Fibroblast of villous mesenchyme (primary cell): ENCODE measurements around the gene ANGPT4. TPM values are rescaled to one million over a fixed set of nuclear protein-coding genes. Genes with fewer than 3 reads are reported as not detected.
"Not testable (repeated sequence)": the region's sequence is repeated elsewhere in the genome, so short reads cannot be mapped to it uniquely, and the experiment has no call there.

ENCODE experiments used
- DNase-seq: peaks from one replicate; pipeline ENCODE4 v3.0.0-alpha.2; 2010; ENCODE audit warnings: low read depth
- H3K4me3 ChIP-seq: 2 replicates; pipeline ENCODE4 v1.5.1; 2011; ENCODE audit warnings: low read depth, mild to moderate bottlenecking, low read length
- CTCF ChIP-seq: IDR thresholded peaks from 2 replicates; pipeline ENCODE4 v1.5.1; 2012; ENCODE audit warnings: low read depth, mild to moderate bottlenecking, low read length; ENCODE audit not compliant: insufficient read depth
- total RNA-seq: library from RNA; depleted of rRNA; stranded (reverse); fragments of >200 nt; gene quantifications from 2 replicates; pipeline ENCODE4 v1.2.3, GENCODE V29; 2012

ANGPT4 gene
- total RNA-seq, 1 donor: not detected

GRCh38 chr20:896501-897025 lies 19.6 kb downstream of the ANGPT4 start:
- DNase-seq: peak; percentile 6

GRCh38 chr20:892371-892770 lies 23.8 kb downstream of the ANGPT4 start:
- not testable (repeated sequence) for H3K4me3 ChIP-seq, DNase-seq

More at GRCh38 chr20:896501-897025, 19.6 kb downstream of the ANGPT4 start:
- H3K4me3 ChIP-seq: no peak overlapping the region
- TF ChIP-seq CTCF: no peak

- H3K4me3 ChIP-seq: no peak overlapping the region
- no peak for TF ChIP-seq CTCF
- DNase-seq: no peak
Measured at GRCh38 chr20:891706-892080, 24.4 kb downstream of the ANGPT4 start.

GRCh38 chr20:891058-891705 lies 25.0 kb downstream of the ANGPT4 start:
- no peak for TF ChIP-seq CTCF
- no peak for DNase-seq
- H3K4me3 ChIP-seq: no peak overlapping the region

- TF ChIP-seq CTCF: no peak
- DNase-seq: no peak
- no peak overlapping the region for H3K4me3 ChIP-seq
Measured at GRCh38 chr20:890666-891057, 25.5 kb downstream of the ANGPT4 start.

- TF ChIP-seq CTCF: no peak
- no peak overlapping the region for H3K4me3 ChIP-seq
- DNase-seq: no peak
Measured at GRCh38 chr20:889932-890463, 26.1 kb downstream of the ANGPT4 start.

GRCh38 chr20:889106-889505 lies 27.0 kb downstream of the ANGPT4 start:
- no peak for DNase-seq
- H3K4me3 ChIP-seq: no peak overlapping the region
- no peak for TF ChIP-seq CTCF
